Fibroblast of skin of abdomen (primary cell): ENCODE data around the gene MYDGF.
"Not testable (repeated sequence)": the region's sequence is repeated elsewhere in the genome, so short reads cannot be mapped to it uniquely, and the experiment has no call there.

Experiments
- DNase-seq: peaks from one replicate; pipeline ENCODE4 v3.0.0-alpha.2; 2013

MYDGF gene

GRCh38 chr19:4699826-4700692 is 29.9 kb upstream of the MYDGF start:
- DNase-seq, result no peak

DNA sequence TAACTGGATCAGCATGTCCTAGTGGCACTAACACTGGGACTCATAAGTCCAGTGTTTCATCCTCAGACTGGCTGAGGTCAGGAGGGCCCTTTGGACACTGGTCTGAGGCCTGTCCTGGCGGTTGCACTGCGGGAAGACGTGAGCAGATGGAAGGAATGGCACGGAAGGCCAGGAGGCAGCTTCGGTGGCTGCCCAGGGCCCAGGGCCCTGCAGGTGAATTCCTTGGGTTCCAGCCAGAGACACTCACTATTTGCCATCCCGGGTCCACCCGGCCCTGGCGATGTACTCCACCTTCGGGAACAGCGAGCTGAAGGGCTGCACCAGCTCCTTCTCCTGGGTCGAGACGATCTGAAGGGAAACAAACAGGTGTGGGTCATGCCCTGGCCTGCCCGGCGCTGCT is 27.2 kb upstream of the MYDGF start:
- DNase-seq, result no peak

GRCh38 chr19:4695224-4695731 is 25.1 kb upstream of the MYDGF start:
- no peak for DNase-seq

DNA sequence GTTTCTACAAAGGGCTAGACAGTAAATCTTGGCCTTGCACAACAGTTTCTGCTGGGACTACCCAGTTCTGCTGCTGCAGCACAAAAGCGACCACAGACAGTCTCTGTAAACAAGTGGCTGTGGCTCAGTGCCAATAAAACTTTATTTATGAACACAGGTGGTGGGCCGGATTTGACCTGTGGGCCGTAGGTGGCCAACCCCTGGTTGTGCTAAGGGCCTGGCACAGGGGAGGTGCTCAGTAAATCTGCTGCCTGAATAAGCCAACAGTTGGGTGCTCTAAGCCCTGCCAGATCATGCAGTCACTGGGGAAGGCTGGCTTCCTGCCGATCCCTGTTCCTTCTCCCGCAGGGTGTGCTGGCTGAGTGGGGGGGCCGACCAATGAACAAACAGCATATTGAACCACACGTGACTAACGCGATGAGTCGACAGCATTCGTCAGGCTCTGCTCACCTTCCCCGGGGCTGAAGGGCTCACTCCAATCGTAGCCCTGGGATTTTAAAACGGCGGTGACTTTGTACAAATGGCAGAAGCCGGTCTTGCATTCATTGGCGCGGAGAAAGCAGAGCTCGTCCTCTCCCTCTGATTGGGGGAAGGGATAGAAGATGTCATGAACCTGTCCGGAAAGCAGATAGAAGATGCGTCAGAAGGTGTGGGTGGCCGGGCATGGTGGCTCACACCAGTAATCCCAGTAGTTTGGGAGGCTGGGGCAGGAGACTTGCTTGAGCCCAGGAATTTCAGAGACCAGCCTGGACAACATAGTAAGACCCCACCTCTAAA is 24.3 kb upstream of the MYDGF start:
- peak; percentile 87 for DNase-seq

- no peak for DNase-seq
These were observed 23.5 kb upstream of the MYDGF start for GRCh38 chr19:4693471-4694121.

DNA sequence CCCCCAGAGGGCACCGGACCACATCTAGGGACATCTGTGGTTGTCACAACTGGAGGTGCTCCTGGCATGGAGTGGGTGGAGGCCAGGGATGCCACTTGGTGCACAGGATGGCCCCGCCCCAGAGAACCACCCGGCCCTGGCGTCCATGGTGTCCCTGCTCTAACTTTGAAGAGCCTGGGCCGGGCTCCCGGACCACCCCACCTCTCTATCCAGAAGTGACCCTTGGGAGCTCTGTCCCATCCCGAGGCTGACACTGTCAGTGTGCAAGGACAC is 22.9 kb upstream of the MYDGF start:
- no peak for DNase-seq

GRCh38 chr19:4692251-4693077 is 22.3 kb upstream of the MYDGF start:
- no peak for DNase-seq

DNA sequence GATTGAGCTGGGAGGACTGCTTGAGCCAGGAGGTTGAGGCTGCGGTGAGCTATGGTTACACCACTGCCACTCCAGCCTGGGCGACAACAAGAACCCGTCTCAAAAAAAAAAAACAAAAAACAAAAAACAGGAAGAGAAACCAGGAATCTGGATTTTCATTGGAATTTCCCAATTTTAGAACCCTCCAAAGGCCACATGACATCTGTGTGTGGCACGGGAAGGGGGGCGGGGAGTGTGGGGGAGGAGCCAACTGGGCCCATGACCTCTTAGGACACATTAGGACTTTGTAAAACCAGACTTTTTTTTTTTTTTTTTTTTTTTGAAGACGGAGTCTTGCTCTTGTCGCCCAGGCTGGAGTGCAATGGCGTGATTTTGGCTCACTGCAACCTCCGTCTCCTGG is 21.2 kb upstream of the MYDGF start:
- no peak for DNase-seq

GRCh38 chr19:4690361-4690760 is 20.2 kb upstream of the MYDGF start:
- DNase-seq, result no peak

- DNase-seq, result no peak
These were observed 19.3 kb upstream of the MYDGF start for GRCh38 chr19:4689403-4689802.

- DNase-seq, result no peak
These were observed 18.4 kb upstream of the MYDGF start for GRCh38 chr19:4688587-4688986.

DNA sequence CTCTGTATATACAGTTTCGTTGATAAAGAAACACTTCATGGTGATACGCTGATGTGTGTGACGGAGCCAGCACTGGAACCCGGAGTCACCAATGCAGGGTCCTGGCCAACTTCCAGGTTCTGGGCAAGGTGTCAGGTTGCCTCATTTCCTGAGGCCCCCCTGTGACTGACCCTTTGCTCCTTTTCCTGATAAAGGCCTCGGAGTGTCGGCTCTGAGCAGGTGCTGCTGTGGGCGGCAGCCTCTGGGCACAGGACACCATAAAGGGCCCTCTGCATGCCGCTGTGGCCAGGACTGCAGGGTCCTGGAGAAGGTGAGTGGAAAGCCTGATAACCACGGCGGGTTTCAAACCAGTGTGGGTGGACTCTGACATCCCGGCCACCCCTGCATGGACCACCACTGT is 17.3 kb upstream of the MYDGF start:
- DNase-seq, result no peak

GRCh38 chr19:4686700-4687099 is 16.6 kb upstream of the MYDGF start:
- DNase-seq, result no peak

GRCh38 chr19:4684312-4685095 is 14.4 kb upstream of the MYDGF start:
- DNase-seq, result no peak

GRCh38 chr19:4682417-4683200 is 12.5 kb upstream of the MYDGF start:
- DNase-seq, result no peak

DNA sequence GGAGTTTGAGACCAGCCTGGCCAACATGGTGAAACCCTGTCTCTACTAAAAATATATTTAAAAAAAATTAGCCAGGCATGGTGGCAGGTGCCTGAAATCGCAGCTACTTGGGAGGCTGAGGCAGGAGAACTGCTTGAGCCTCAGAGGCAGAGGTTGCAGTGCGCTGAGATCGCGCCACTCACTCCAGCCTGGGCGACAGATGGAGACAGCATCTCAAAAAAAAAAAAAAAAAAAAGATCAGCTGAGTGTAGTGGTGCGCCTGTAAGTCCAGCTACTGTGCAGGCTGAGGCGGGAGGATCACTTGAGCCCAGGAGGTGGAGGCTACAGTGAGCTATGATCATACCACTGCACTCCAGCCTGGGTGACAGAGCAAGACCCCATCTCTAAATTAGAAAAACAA is 9.9 kb upstream of the MYDGF start:
- DNase-seq, result not testable (repeated sequence)

- peak; percentile 14 for DNase-seq
These were observed 9.0 kb upstream of the MYDGF start for GRCh38 chr19:4678881-4679790.

DNA sequence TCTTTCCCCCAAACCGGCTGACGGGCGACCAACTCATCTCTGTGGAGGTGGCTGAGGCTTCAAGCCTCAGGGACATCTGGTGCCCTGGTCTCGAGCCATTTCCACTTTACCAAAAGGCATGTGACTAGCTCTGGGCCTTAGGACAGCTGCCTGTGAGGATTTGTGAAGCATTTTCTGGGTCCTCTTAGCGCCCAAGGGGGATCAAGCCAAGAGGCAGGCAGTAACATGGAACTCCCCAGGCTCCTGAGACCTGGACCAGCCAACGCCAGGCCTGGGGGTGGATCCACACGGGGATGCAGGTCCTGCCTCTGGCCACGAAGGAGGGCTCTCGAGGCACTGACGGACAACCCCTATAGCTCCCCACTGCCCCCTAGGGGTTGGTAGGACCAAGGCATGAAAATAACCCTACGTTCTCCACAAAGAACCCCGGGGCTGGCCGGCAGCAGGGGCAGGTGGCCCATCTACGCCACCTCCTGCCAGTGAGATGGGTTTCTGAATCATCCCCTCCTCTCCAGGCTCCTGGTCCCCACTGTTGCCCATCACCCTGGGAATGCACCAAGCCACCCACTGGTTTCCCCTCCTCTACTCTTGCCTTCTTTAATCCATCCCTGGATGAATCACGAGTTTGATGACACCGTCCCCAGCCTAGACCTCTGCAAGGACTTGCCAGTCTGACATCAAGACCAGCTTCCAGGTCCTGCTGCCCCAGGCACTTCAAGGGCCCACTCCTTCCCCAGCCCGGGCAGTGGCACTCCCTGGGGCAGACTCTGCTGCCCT is 7.0 kb upstream of the MYDGF start:
- DNase-seq, result peak; percentile 24

GRCh38 chr19:4675346-4675745 is 5.2 kb upstream of the MYDGF start:
- no peak for DNase-seq
